Mesendoderm (in vitro differentiated cells): ENCODE data around the gene CAMTA1.

Source experiments
- DNase-seq: peaks from one replicate; pipeline ENCODE4 v3.0.0; 2013
- H2AK5ac ChIP-seq: 2 replicates; pipeline ENCODE4 v1.6.1; 2013; ENCODE audit warnings: low read length, inconsistent platforms
- H2BK120ac ChIP-seq: 2 replicates; pipeline ENCODE4 v1.6.1; 2013; ENCODE audit warnings: low read depth, mild to moderate bottlenecking, low read length, moderate library complexity, mixed read lengths
- H2BK15ac ChIP-seq: replicated peaks from 2 replicates; pipeline ENCODE4 v1.6.1; 2013; ENCODE audit warnings: low read depth, mild to moderate bottlenecking, moderate library complexity
- H2BK5ac ChIP-seq: 2 replicates; pipeline ENCODE4 v1.6.1; 2013; ENCODE audit warnings: low read length, inconsistent platforms
- H3K18ac ChIP-seq: 2 replicates; pipeline ENCODE4 v1.6.1; 2013; ENCODE audit warnings: mild to moderate bottlenecking, low read length, mixed read lengths
- H3K23ac ChIP-seq: one replicate; pipeline ENCODE4 v1.6.1; 2013; ENCODE audit warnings: low read length
- H3K27ac ChIP-seq: 2 replicates; pipeline ENCODE4 v1.5.1; 2013; ENCODE audit warnings: low read depth, mild to moderate bottlenecking, inconsistent platforms, low read length, moderate library complexity
- H3K27me3 ChIP-seq: 2 replicates; pipeline ENCODE4 v1.6.1; 2013; ENCODE audit warnings: low read length, control low read depth, mild to moderate bottlenecking, inconsistent platforms; ENCODE audit not compliant: insufficient read depth, poor library complexity
- H3K36me3 ChIP-seq: 2 replicates; pipeline ENCODE4 v1.6.1; 2013; ENCODE audit warnings: low read length, inconsistent platforms; ENCODE audit not compliant: control insufficient read depth, insufficient read depth
- H3K4ac ChIP-seq: one replicate; pipeline ENCODE4 v1.6.1; 2013; ENCODE audit warnings: low read depth, mild to moderate bottlenecking, low read length, moderate library complexity
- H3K4me1 ChIP-seq: 2 replicates; pipeline ENCODE4 v1.6.1; 2013; ENCODE audit warnings: low read depth, low read length, inconsistent platforms; ENCODE audit not compliant: control insufficient read depth
- H3K4me2 ChIP-seq: 2 replicates; pipeline ENCODE4 v1.6.1; 2013; ENCODE audit warnings: low read length
- H3K4me3 ChIP-seq: 2 replicates; pipeline ENCODE4 v1.5.1; 2013; ENCODE audit warnings: mild to moderate bottlenecking, low read length
- H3K56ac ChIP-seq: one replicate; pipeline ENCODE4 v1.6.1; 2013; ENCODE audit warnings: low read length
- H3K79me1 ChIP-seq: 2 replicates; pipeline ENCODE4 v1.6.1; 2013; ENCODE audit warnings: low read length, inconsistent platforms
- H3K79me2 ChIP-seq: 2 replicates; pipeline ENCODE4 v1.6.1; 2013; ENCODE audit warnings: mild to moderate bottlenecking, low read length; ENCODE audit not compliant: control insufficient read depth, insufficient read depth
- H3K9ac ChIP-seq: 2 replicates; pipeline ENCODE4 v1.6.1; 2013; ENCODE audit warnings: low read length, inconsistent platforms
- H4K5ac ChIP-seq: one replicate; pipeline ENCODE4 v1.6.1; 2013; ENCODE audit warnings: low read length
- H4K8ac ChIP-seq: one replicate; pipeline ENCODE4 v1.6.1; 2013; ENCODE audit warnings: low read depth, mild to moderate bottlenecking, control low read depth, low read length, moderate library complexity
- WGBS: extraction: QIAGEN DNeasy Blood & Tissue Kit; methylation state at CpG from one replicate; pipeline ENCODE4 v1.1.7; 2013; ENCODE audit warnings: low lambda C conversion rate, missing lambda C conversion rate; ENCODE audit not compliant: insufficient coverage; ENCODE audit errors: extremely low coverage; 5-methylcytosine and 5-hydroxymethylcytosine counted together

The CAMTA1 gene

GRCh38 chr1:7584157-7584556, 798.9 kb downstream of the CAMTA1 start:
- Histone ChIP-seq H3K79me1 (no peaks in the 10 kb centered on the region), H3K36me3 (no peaks in the 10 kb centered on the region), H3K4me1 (peaks cover 4% of the 10 kb centered on the region), H3K4ac (no peak overlapping the region), H3K79me2 (no peaks in the 10 kb centered on the region), H4K5ac (no peak overlapping the region), H3K9ac (no peak overlapping the region), H2BK5ac (no peak overlapping the region), H3K27me3 (no peaks in the 10 kb centered on the region), H4K8ac (no peak overlapping the region), H3K4me2 (no peak overlapping the region), H2BK120ac (no peak overlapping the region), H2BK15ac (no peak overlapping the region), H2AK5ac (no peak overlapping the region), H3K23ac (no peak overlapping the region), H3K27ac (no peak overlapping the region), H3K18ac (no peak overlapping the region), H3K56ac (no peak overlapping the region), H3K4me3 (no peak overlapping the region)
- DNase-seq = no peak
- WGBS = no CpG with 5 or more reads among the region's 11 CpGs

- H3K18ac ChIP-seq = no peak overlapping the region
- WGBS = no CpG with 5 or more reads among the region's 12 CpGs
- no peak overlapping the region for H3K4ac ChIP-seq
- H3K79me2 ChIP-seq = no peaks in the 10 kb centered on the region
- no peak overlapping the region for H3K27ac ChIP-seq
- H3K36me3 ChIP-seq = no peaks in the 10 kb centered on the region
- no peak overlapping the region for H3K4me2 ChIP-seq
- no peaks in the 10 kb centered on the region for H3K79me1 ChIP-seq
- no peak overlapping the region for H3K56ac ChIP-seq
- no peak overlapping the region for H4K5ac ChIP-seq
- no peak overlapping the region for H3K4me3 ChIP-seq
- H2AK5ac ChIP-seq = no peak overlapping the region
- no peak for DNase-seq
- H3K9ac ChIP-seq = no peak overlapping the region
- no peak overlapping the region for H2BK15ac ChIP-seq
- H3K23ac ChIP-seq = no peak overlapping the region
- peaks cover 4% of the 10 kb centered on the region for H3K4me1 ChIP-seq
- H2BK5ac ChIP-seq = no peak overlapping the region
- H4K8ac ChIP-seq = no peak overlapping the region
- H2BK120ac ChIP-seq = no peak overlapping the region
- H3K27me3 ChIP-seq = no peaks in the 10 kb centered on the region
These were observed 799.4 kb downstream of the CAMTA1 start for GRCh38 chr1:7584643-7585042.

- Histone ChIP-seq H3K4me1 (peaks cover 6% of the 10 kb centered on the region), H3K4me3 (no peak overlapping the region), H3K79me2 (no peaks in the 10 kb centered on the region), H4K5ac (no peak overlapping the region), H3K56ac (no peak overlapping the region), H4K8ac (no peak overlapping the region), H3K18ac (no peak overlapping the region), H3K27ac (no peak overlapping the region), H2BK5ac (no peak overlapping the region), H2BK120ac (no peak overlapping the region), H3K36me3 (no peaks in the 10 kb centered on the region), H3K79me1 (no peaks in the 10 kb centered on the region), H3K27me3 (no peaks in the 10 kb centered on the region), H3K9ac (no peak overlapping the region), H3K4me2 (no peak overlapping the region), H2BK15ac (no peak overlapping the region), H2AK5ac (peak overlapping the region; percentile 11), H3K4ac (no peak overlapping the region), H3K23ac (no peak overlapping the region)
- DNase-seq = no peak
- WGBS = no CpG with 5 or more reads among the region's 14 CpGs
These were observed 800.1 kb downstream of the CAMTA1 start for GRCh38 chr1:7585216-7585907.

- H3K4ac ChIP-seq = no peak overlapping the region
- H2BK15ac ChIP-seq = no peak overlapping the region
- no peak overlapping the region for H3K23ac ChIP-seq
- H3K79me2 ChIP-seq = no peaks in the 10 kb centered on the region
- no peak overlapping the region for H4K8ac ChIP-seq
- H3K4me1 ChIP-seq = peaks cover 6% of the 10 kb centered on the region
- no peak overlapping the region for H3K4me2 ChIP-seq
- WGBS = no CpG with 5 or more reads among the region's 26 CpGs
- no peak overlapping the region for H2AK5ac ChIP-seq
- no peak overlapping the region for H4K5ac ChIP-seq
- no peak overlapping the region for H2BK120ac ChIP-seq
- H3K18ac ChIP-seq = no peak overlapping the region
- no peak overlapping the region for H3K9ac ChIP-seq
- peak overlapping the region; percentile 57 for H3K56ac ChIP-seq
- DNase-seq = peak; percentile 60
- H3K27me3 ChIP-seq = no peaks in the 10 kb centered on the region
- H3K27ac ChIP-seq = no peak overlapping the region
- H2BK5ac ChIP-seq = peak overlapping the region; percentile 6
- H3K4me3 ChIP-seq = no peak overlapping the region
- no peaks in the 10 kb centered on the region for H3K36me3 ChIP-seq
- H3K79me1 ChIP-seq = no peaks in the 10 kb centered on the region
These were observed 801.0 kb downstream of the CAMTA1 start for GRCh38 chr1:7586031-7586941.

- H3K18ac ChIP-seq = no peak overlapping the region
- no peaks in the 10 kb centered on the region for H3K27me3 ChIP-seq
- no CpG with 5 or more reads among the region's 18 CpGs for WGBS
- no peak overlapping the region for H2BK5ac ChIP-seq
- H3K79me1 ChIP-seq = no peaks in the 10 kb centered on the region
- no peak overlapping the region for H3K4me2 ChIP-seq
- no peaks in the 10 kb centered on the region for H3K79me2 ChIP-seq
- no peak overlapping the region for H3K23ac ChIP-seq
- no peak overlapping the region for H3K27ac ChIP-seq
- no peak for DNase-seq
- no peak overlapping the region for H2BK15ac ChIP-seq
- H3K56ac ChIP-seq = no peak overlapping the region
- no peak overlapping the region for H4K5ac ChIP-seq
- no peak overlapping the region for H3K4me3 ChIP-seq
- no peak overlapping the region for H2BK120ac ChIP-seq
- no peaks in the 10 kb centered on the region for H3K36me3 ChIP-seq
- H4K8ac ChIP-seq = no peak overlapping the region
- no peak overlapping the region for H2AK5ac ChIP-seq
- H3K4me1 ChIP-seq = peaks cover 6% of the 10 kb centered on the region
- H3K4ac ChIP-seq = no peak overlapping the region
- no peak overlapping the region for H3K9ac ChIP-seq
These were observed 802.0 kb downstream of the CAMTA1 start for GRCh38 chr1:7587108-7587772.
